IMR-90 (cell line): ENCODE measurements around the gene MOB3B. TPM values are rescaled to one million over a fixed set of nuclear protein-coding genes. Genes with fewer than 3 reads are reported as not detected.

Source experiments
- ATAC-seq: fragments of 200-7000 bp; cut with Tn5 transposase; 2 replicates; pipeline ENCODE4 v1.9.1; 2020; ENCODE audit warnings: low read depth, mild to moderate bottlenecking, moderate library complexity
- BruUV-seq: library from RNA; stranded (reverse); fragments of 400-500 nt; replicated peaks from 2 replicates; lab custom pipeline; 2021; lab: Mats Ljungman, UMichigan
- CTCF ChIA-PET: fragments of 300-600 bp; formaldehyde crosslinking; extraction: SDS; loops from one replicate; lab custom pipeline; 2021; ENCODE audit warnings: antibody characterized with exemption; lab: Yijun Ruan, JAX
- POLR2A ChIA-PET: fragments of 300-600 bp; sonication (Branson Sonifier 250); formaldehyde crosslinking; loops from one replicate; lab custom pipeline; 2022; ENCODE audit warnings: antibody characterized with exemption; ENCODE audit not compliant: unreplicated experiment; lab: Charles Lee
- DNase-seq: peaks from one replicate; pipeline ENCODE4 v3.0.0; 2013
- H2AFZ ChIP-seq: replicated peaks from 2 replicates; pipeline ENCODE3; 2013; ENCODE audit warnings: low read length, mild to moderate bottlenecking; ENCODE audit not compliant: poor library complexity
- H2AK5ac ChIP-seq: 2 replicates; pipeline ENCODE4 v1.6.1; 2013; ENCODE audit warnings: low read depth, low read length, inconsistent platforms
- H2AK9ac ChIP-seq: replicated peaks from 2 replicates; pipeline ENCODE3; 2013; ENCODE audit warnings: mild to moderate bottlenecking, low read depth, low read length, moderate library complexity; ENCODE audit not compliant: poor library complexity
- H2BK120ac ChIP-seq: 2 replicates; pipeline ENCODE4 v1.6.1; 2013; ENCODE audit warnings: low read depth, low read length, inconsistent platforms
- H2BK15ac ChIP-seq: 3 replicates; pipeline ENCODE4 v1.6.1; 2013; ENCODE audit warnings: low read depth, low read length, inconsistent platforms
- H2BK20ac ChIP-seq: 2 replicates; pipeline ENCODE4 v1.6.1; 2013; ENCODE audit warnings: low read depth, mild to moderate bottlenecking, inconsistent platforms, low read length, moderate library complexity
- H2BK5ac ChIP-seq: 2 replicates; pipeline ENCODE4 v1.6.1; 2013; ENCODE audit warnings: mild to moderate bottlenecking, low read depth, low read length, inconsistent platforms; ENCODE audit not compliant: poor library complexity, severe bottlenecking
- H3K14ac ChIP-seq: replicated peaks from 2 replicates; pipeline ENCODE4 v1.6.1; 2013; ENCODE audit warnings: low read depth, low read length, inconsistent platforms
- H3K18ac ChIP-seq: 2 replicates; pipeline ENCODE4 v1.6.1; 2013; ENCODE audit warnings: low read depth, low read length, control low read depth
- H3K23ac ChIP-seq: 2 replicates; pipeline ENCODE4 v1.6.1; 2013; ENCODE audit warnings: low read depth, low read length, inconsistent platforms
- H3K27ac ChIP-seq: 2 replicates; pipeline ENCODE4 v1.5.1; 2013; ENCODE audit warnings: mild to moderate bottlenecking, control low read depth, low read length; ENCODE audit not compliant: insufficient read depth
- H3K27me3 ChIP-seq: 2 replicates; pipeline ENCODE4 v1.6.1; 2013; ENCODE audit warnings: low read length; ENCODE audit not compliant: control insufficient read depth, insufficient read depth
- H3K36me3 ChIP-seq: 2 replicates; pipeline ENCODE4 v1.6.1; 2013; ENCODE audit warnings: low read length, mixed read lengths; ENCODE audit not compliant: control insufficient read depth, insufficient read depth
- H3K4ac ChIP-seq: 2 replicates; pipeline ENCODE4 v1.6.1; 2013; ENCODE audit warnings: low read depth, low read length, inconsistent platforms
- H3K4me1 ChIP-seq: 2 replicates; pipeline ENCODE4 v1.6.1; 2013; ENCODE audit warnings: low read length, mixed read lengths; ENCODE audit not compliant: control insufficient read depth, insufficient read depth
- H3K4me2 ChIP-seq: 2 replicates; pipeline ENCODE4 v1.6.1; 2013; ENCODE audit warnings: low read depth, mild to moderate bottlenecking, control low read depth, low read length, moderate library complexity
- H3K4me3 ChIP-seq: 2 replicates; pipeline ENCODE4 v1.5.1; 2013; ENCODE audit warnings: low read depth, mild to moderate bottlenecking, control low read depth, low read length, moderate library complexity; ENCODE audit not compliant: insufficient read depth
- H3K56ac ChIP-seq: 2 replicates; pipeline ENCODE4 v1.6.1; 2013; ENCODE audit warnings: low read length, inconsistent platforms; ENCODE audit not compliant: insufficient read depth; ENCODE audit errors: extremely low read depth
- H3K79me1 ChIP-seq, 2 experiments: 2 replicates each; pipeline ENCODE4 v1.6.1; 2013; ENCODE audit warnings: low read length in 2 of 2, inconsistent platforms in 1 of 2, low read depth in 1 of 2
- H3K9ac ChIP-seq: 2 replicates; pipeline ENCODE4 v1.6.1; 2013; ENCODE audit warnings: low read depth, low read length, control low read depth
- H3K9me1 ChIP-seq: 2 replicates; pipeline ENCODE4 v1.6.1; 2013; ENCODE audit warnings: low read length, inconsistent platforms; ENCODE audit not compliant: insufficient read depth
- H3K9me3 ChIP-seq: 2 replicates; pipeline ENCODE4 v1.6.1; 2013; ENCODE audit warnings: low read length; ENCODE audit not compliant: control insufficient read depth, insufficient read depth
- H4K20me1 ChIP-seq: 2 replicates; pipeline ENCODE4 v1.6.1; 2013; ENCODE audit warnings: low read length, inconsistent platforms; ENCODE audit not compliant: insufficient read depth
- H4K5ac ChIP-seq: 2 replicates; pipeline ENCODE4 v1.6.1; 2013; ENCODE audit warnings: mild to moderate bottlenecking, low read depth, low read length, control low read depth
- H4K8ac ChIP-seq, 2 experiments: 2 replicates each; pipeline ENCODE4 v1.6.1; 2013; ENCODE audit warnings: low read depth in 2 of 2, low read length in 2 of 2, control low read depth in 1 of 2, inconsistent platforms in 1 of 2
- H4K91ac ChIP-seq: 2 replicates; pipeline ENCODE4 v1.6.1; 2013; ENCODE audit warnings: low read depth, low read length, inconsistent platforms; ENCODE audit not compliant: insufficient read depth
- BHLHE40 ChIP-seq: fragments of 150-350 bp; IDR thresholded peaks from 2 replicates; pipeline ENCODE4 v1.6.1; 2016; ENCODE audit warnings: mild to moderate bottlenecking, low read depth, low read length
- CEBPB ChIP-seq: IDR thresholded peaks from 2 replicates; pipeline ENCODE4 v1.6.1; 2012; ENCODE audit warnings: low read depth, low read length, improper control_type of control experiment
- CHD1 ChIP-seq: IDR thresholded peaks from 2 replicates; pipeline ENCODE4 v1.6.1; 2012; ENCODE audit warnings: low read depth, low read length, improper control_type of control experiment
- ELK1 ChIP-seq: fragments of 150-350 bp; IDR thresholded peaks from 2 replicates; pipeline ENCODE4 v1.6.1; 2016; ENCODE audit warnings: low read depth, mild to moderate bottlenecking, low read length, moderate library complexity, borderline replicate concordance
- FOS ChIP-seq: fragments of 150-350 bp; IDR thresholded peaks from 2 replicates; pipeline ENCODE4 v1.6.1; 2016; ENCODE audit warnings: low read depth, low read length
- MAZ ChIP-seq: IDR thresholded peaks from 2 replicates; pipeline ENCODE4 v1.6.1; 2012; ENCODE audit warnings: low read depth, mild to moderate bottlenecking, low read length, improper control_type of control experiment, moderate library complexity, borderline replicate concordance
- MXI1 ChIP-seq: IDR thresholded peaks from 2 replicates; pipeline ENCODE4 v1.6.1; 2012; ENCODE audit warnings: low read depth, mild to moderate bottlenecking, low read length, moderate library complexity, borderline replicate concordance
- NFE2L2 ChIP-seq: fragments of 150-350 bp; IDR thresholded peaks from 2 replicates; pipeline ENCODE4 v1.6.1; 2016; ENCODE audit warnings: low read depth, mild to moderate bottlenecking, low read length
- POLR2A ChIP-seq: IDR thresholded peaks from 2 replicates; pipeline ENCODE4 v1.6.1; 2012; ENCODE audit warnings: mild to moderate bottlenecking, low read depth, low read length
- RCOR1 ChIP-seq: IDR thresholded peaks from 2 replicates; pipeline ENCODE4 v1.6.1; 2012; ENCODE audit warnings: mild to moderate bottlenecking, low read length, improper control_type of control experiment; ENCODE audit not compliant: insufficient replicate concordance
- RFX5 ChIP-seq: IDR thresholded peaks from 2 replicates; pipeline ENCODE4 v1.8.0; 2012; ENCODE audit warnings: low read depth, mild to moderate bottlenecking, low read length, moderate library complexity
- SMC3 ChIP-seq: fragments of 150-350 bp; IDR thresholded peaks from 2 replicates; pipeline ENCODE4 v1.6.1; 2016; ENCODE audit warnings: low read depth, mild to moderate bottlenecking, antibody characterized with exemption, low read length, moderate library complexity
- USF2 ChIP-seq: fragments of 150-350 bp; IDR thresholded peaks from 2 replicates; pipeline ENCODE4 v1.6.1; 2017; ENCODE audit warnings: mild to moderate bottlenecking, antibody characterized with exemption, low read length, low read depth
- WGBS, 2 experiments: methylation state at CpG; one replicate each; pipeline versions ENCODE4 v1.1.5 to v1.1.7; 2013; ENCODE audit warnings: missing lambda C conversion rate in 2 of 2; ENCODE audit not compliant: insufficient read length in 1 of 2; ENCODE audit errors: extremely low coverage in 2 of 2; 5-methylcytosine and 5-hydroxymethylcytosine counted together
- dilution Hi-C: fragments of 300-500 bp; cut with HindIII; formaldehyde crosslinking; loops from one replicate; pipeline ENCODE4 v1.14.3; 2018; ENCODE audit warnings: low sequenced_read_pairs; ENCODE audit not compliant: unreplicated experiment
- in situ Hi-C: fragments of 300-500 bp; cut with MboI; formaldehyde crosslinking; loops from 3 replicates; pipeline ENCODE4 v1.14.3; 2019; ENCODE audit warnings: low sequenced_read_pairs, inconsistent platforms, mixed read lengths
- intact Hi-C: fragments of 100-400 bp; cut with micrococcal nuclease; formaldehyde crosslinking; loops from 2 replicates; pipeline ENCODE4 v1.10.0; 2022
- polyA plus RNA-seq, 3 experiments: library from polyadenylated mRNA; depleted of rRNA; stranded (reverse); fragments of >200 nt; gene quantifications; 2 replicates each; pipeline ENCODE4 v1.2.3, GENCODE V29; 2012; ENCODE audit warnings: low replicate concordance in 1 of 3
- total RNA-seq: library from RNA; depleted of rRNA; stranded (reverse); fragments of >200 nt; gene quantifications from 2 replicates; pipeline ENCODE4 v1.2.3, GENCODE V29; 2012
- TF ChIP-seq, protein P1 (sequence below): conservative IDR thresholded peaks from 2 replicates; pipeline ENCODE4 v1.5.1; 2012; ENCODE audit warnings: mild to moderate bottlenecking, low read depth, low read length, improper control_type of control experiment

Gene MOB3B
- total and polyA plus RNA-seq, 2 of the 4 experiments (the other 2 are of a cell fraction): under 0.01 to 0.02 TPM

DNA sequence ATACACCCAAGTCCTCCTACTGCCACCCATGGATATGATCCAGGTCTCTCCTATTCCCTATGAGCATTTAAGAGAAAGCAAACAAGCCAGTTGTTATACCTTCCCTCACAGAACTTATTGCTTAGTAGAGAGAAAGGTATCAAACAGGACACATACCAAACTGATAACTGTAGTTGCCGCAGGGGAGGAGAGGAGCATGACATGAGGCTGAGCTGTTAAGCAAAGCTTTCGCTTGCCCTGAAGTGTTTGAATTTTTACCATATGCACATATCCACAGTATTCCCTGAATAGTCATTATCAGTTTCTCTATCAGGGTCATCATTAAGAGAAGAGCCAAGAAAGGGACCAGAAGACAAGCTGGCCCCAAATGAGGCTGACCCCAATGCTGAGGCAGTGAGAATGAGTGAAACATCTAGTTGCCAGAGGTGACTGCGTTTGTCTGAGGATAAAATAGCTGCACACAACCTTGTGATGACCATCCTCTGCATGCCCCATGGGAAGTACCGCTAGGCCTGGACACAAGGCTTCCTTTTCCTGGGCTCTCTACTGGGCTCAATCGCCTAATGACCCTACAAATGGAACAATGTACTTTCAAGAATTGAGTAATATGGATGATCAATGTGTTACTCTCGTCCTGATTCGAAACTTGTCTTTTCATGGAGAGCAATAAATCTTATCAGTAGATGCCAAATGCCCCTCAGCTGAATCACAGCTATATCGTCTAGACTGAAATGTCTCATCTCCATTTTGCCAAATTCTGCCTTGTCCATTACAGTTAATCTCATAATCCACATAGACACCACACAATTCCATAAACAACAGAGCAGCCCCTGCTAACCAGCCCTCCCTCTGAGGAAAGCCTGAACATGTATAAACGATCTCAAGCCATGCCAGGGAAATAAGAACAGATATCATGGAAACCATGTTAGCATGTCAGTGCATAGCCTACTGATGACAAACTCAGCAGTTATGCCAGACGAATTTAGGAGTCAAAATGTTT is 9.8 kb downstream of the MOB3B start:
- dilution Hi-C loops: no loop called here
- H3K9me1 ChIP-seq: no peaks in the 10 kb centered on the region
- 30% methylated on average over 2 of the region's 10 CpGs; no CpG with 5 or more reads in 1 of the 2 experiments for WGBS, 2 experiments
- TF ChIP-seq ELK1 (no peak), BHLHE40 (no peak), CHD1 (no peak), POLR2A (no peak), MAZ (no peak), RCOR1 (no peak), NFE2L2 (no peak), RFX5 (no peak), USF2 (no peak), FOS (no peak), SMC3 (no peak), MXI1 (no peak), CEBPB (no peak)
- TF ChIP-seq, protein P1, sequence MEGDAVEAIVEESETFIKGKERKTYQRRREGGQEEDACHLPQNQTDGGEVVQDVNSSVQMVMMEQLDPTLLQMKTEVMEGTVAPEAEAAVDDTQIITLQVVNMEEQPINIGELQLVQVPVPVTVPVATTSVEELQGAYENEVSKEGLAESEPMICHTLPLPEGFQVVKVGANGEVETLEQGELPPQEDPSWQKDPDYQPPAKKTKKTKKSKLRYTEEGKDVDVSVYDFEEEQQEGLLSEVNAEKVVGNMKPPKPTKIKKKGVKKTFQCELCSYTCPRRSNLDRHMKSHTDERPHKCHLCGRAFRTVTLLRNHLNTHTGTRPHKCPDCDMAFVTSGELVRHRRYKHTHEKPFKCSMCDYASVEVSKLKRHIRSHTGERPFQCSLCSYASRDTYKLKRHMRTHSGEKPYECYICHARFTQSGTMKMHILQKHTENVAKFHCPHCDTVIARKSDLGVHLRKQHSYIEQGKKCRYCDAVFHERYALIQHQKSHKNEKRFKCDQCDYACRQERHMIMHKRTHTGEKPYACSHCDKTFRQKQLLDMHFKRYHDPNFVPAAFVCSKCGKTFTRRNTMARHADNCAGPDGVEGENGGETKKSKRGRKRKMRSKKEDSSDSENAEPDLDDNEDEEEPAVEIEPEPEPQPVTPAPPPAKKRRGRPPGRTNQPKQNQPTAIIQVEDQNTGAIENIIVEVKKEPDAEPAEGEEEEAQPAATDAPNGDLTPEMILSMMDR: no peak

More for the DNA sequence above, 9.8 kb downstream of the MOB3B start:
- Histone ChIP-seq H3K18ac (no peak overlapping the region), H2AFZ (no peak overlapping the region), H3K36me3 (no peaks in the 10 kb centered on the region), H3K4ac (no peak overlapping the region), H2AK5ac (no peak overlapping the region), H3K9ac (no peak overlapping the region), H3K4me2 (no peak overlapping the region), H3K14ac (no peak overlapping the region), H4K91ac (no peak overlapping the region), H2BK120ac (no peak overlapping the region), H3K9me3 (no peaks in the 10 kb centered on the region), H4K20me1 (no peaks in the 10 kb centered on the region), H4K5ac (no peak overlapping the region), H3K56ac (no peak overlapping the region), H3K27ac (no peak overlapping the region), H3K4me1 (no peaks in the 10 kb centered on the region), H2BK15ac (no peak overlapping the region), H2BK20ac (no peak overlapping the region), H3K23ac (no peak overlapping the region), H3K27me3 (no peaks in the 10 kb centered on the region; the same call in none of the 2 replicates), H3K4me3 (no peak overlapping the region), H4K8ac (no peak overlapping the region), H2AK9ac (no peak overlapping the region), H3K79me1 (no peaks in the 10 kb centered on the region), H2BK5ac (no peak overlapping the region)
- ChIA-PET CTCF (no interaction called here), POLR2A (no interaction called here)
- ATAC-seq (no peak), DNase-seq (no peak)
- intact Hi-C loops: no loop called here
- BruUV-seq: no TSS peak
- in situ Hi-C loops: no loop called here
